ENCODE results near the gene MSRB3.
"Not testable (repeated sequence)": the region's sequence is repeated elsewhere in the genome, so short reads cannot be mapped to it uniquely, and the experiment has no call there.

The MSRB3 gene

DNA sequence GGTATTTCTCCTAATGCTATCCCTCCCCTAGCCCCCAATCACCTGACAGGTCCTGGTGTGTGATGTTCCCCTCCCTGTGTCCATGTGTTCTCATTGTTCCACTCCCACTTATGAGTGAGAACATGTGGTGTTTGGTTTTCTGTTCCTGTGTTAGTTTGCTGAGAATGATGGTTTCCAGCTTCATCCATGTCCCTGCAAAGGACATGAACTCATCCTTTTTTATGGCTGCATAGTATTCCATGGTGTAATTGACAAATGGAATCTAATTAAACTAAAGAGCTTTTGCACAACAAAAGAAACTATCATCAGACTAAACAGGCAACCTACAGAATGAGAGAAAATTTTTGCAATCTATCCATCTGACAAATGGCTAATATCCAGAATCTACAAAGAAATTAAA, 178.9 kb downstream of the MSRB3 start:
- not testable (repeated sequence) for DNase-seq, ATAC-seq

DNA sequence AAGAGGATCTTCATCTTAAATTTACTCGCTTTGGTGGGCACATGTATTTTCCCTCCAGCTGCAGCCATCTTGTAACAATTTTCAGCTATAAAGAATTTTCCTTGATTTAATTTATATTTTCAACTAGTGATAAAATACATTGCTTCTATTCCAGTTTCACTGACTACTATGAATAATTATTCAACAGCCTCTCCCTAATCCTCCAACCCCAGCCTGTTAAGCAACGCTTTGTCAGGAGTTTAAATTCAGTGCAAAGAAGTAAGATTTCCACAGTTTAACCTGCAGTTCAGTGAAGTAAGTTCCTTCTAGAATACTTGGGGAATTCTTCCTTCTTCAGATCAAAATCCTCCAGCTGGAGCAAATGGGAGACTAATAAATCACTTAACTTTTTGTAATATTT, 180.2 kb downstream of the MSRB3 start:
- no peak for ATAC-seq
- DNase-seq = no peak

GRCh38 chr12:65459545-65459944, 181.1 kb downstream of the MSRB3 start:
- ATAC-seq (no peak), DNase-seq (no peak)

- no peak for ATAC-seq
- no peak for DNase-seq
Measured at GRCh38 chr12:65460063-65460462, 181.6 kb downstream of the MSRB3 start.

DNA sequence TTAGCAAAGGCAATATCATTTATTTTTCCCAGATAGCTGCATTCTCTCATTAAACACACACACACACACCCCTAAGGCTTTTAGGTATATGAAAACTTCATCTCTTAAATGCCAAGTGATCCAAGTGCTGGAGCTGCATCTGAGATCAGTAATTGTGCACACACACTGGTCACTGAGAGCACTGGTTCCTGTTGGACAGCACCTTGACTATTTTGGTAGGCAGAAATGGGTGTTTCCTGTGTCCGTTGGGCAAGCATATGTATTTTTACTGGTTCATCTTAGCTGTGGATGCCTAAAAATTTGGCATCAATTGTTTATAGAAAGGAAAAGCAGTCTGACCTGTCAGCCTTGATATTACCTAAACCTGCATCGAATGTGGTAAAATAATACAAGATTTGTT, 182.5 kb downstream of the MSRB3 start:
- no peak for ATAC-seq

DNA sequence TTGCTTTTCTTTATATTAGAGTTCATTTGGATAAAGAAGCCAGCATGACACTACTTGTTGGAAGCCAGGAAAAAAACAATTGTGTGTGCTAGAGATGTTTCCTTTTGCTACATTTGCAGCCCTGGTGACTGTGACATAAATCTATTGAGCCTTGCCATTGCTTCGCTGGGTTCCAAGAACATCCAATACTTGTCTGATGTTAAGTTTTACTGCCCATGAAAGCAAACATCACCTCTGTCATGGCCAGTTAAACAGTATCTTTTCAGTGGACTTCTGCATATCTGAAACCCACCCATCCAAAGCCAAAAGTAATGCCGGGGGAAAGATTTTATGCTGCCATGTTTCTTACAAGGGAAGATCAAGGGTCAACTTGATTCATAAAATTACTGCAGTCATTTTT, 184.0 kb downstream of the MSRB3 start:
- DNase-seq (no peak), ATAC-seq (no peak)

More for the DNA sequence above, 182.5 kb downstream of the MSRB3 start:
- no peak for DNase-seq

DNA sequence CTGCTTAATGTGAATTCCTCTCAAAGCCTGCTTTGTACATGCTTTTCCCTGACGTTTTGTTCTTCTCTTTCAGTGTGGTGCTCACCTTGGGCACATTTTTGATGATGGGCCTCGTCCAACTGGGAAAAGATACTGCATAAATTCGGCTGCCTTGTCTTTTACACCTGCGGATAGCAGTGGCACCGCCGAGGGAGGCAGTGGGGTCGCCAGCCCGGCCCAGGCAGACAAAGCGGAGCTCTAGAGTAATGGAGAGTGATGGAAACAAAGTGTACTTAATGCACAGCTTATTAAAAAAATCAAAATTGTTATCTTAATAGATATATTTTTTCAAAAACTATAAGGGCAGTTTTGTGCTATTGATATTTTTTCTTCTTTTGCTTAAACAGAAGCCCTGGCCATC, 184.6 kb downstream of the MSRB3 start:
- ATAC-seq (no peak), DNase-seq (no peak)

- ATAC-seq = no peak
- no peak for DNase-seq
Measured at GRCh38 chr12:65463611-65464010, 185.1 kb downstream of the MSRB3 start.

DNA sequence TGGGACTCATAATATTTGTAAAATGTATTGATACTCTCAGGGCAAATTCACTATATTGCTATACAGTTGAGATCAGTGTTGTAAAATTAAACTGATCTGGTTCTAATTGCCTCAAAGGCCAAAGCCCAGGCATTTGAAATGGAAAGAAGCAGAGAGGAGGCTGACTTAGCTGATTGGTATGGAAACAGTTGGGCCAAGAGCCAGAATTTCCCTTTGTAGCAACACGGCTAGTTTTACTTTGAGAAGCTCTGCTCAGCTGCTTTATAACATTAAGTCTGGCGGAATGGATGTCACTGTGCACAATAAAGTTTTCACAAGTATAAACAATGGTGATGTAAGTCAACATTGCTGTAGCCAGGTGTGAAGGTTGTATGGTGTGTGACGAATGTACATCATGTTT, 186.4 kb downstream of the MSRB3 start:
- DNase-seq = no peak

DNA sequence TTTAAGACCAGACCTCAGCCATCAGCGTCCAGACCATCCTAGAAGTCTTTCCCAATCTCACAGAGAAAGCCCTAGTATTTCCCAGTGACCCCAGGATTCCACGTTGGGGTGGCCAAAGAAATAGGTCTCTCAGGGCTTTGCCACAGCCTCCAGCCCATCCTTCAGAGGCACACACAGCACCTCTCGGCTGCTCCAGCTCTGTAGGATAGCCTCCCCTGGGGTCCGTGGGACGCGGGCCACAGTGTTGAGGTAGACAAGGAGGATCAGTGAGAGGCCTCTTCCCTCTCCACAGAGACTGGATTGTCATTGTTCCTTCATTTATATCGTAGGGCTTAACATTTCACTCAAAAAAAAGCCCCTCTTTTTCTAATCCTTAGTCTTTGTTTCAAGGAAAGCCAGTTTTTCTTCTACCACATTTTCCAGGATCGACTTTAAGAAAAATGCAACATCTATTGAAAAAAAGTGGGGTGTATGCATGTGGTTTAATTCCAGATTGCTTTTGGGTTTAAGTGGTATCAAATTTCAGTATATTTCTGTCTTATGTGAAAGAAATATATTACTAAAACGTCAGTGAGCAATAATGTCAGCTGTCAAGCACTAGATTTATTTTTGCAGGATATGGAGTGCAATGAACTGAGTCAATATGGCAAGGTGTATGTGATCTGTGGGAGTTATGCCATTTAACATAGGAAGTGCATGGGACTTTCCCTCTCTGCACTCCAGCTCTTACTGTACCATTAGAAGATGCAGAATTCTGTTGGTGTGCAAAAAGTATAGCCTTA, 187.5 kb downstream of the MSRB3 start:
- no peak for ATAC-seq

More for the DNA sequence above, 186.4 kb downstream of the MSRB3 start:
- no peak for ATAC-seq

GRCh38 chr12:65466911-65467310, 188.4 kb downstream of the MSRB3 start:
- ATAC-seq (no peak), DNase-seq (no peak)

More for the DNA sequence above, 187.5 kb downstream of the MSRB3 start:
- DNase-seq = no peak

- no peak for ATAC-seq
- no peak for DNase-seq
Measured at GRCh38 chr12:65470256-65470655, 191.8 kb downstream of the MSRB3 start.

DNA sequence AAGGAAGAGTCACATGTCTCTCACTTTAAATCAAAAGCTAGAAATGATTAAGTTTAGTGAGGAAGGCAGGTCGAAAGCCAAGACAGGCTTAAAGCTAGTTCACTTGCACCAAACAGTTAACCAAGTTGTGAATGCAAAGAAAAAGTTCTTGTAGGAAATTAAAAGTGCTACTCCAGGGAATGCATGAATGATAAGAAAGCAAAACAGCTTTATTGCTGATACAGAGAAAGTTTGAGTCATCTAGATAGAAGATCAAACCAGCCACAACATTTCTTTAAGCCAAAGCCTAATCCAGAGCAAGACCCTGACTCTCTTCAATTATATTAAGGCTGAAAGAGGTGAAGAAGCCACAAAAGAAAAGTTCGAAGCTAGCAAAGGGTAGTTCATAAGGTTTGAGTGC, 193.6 kb downstream of the MSRB3 start:
- ATAC-seq = no peak
- no peak for DNase-seq

DNA sequence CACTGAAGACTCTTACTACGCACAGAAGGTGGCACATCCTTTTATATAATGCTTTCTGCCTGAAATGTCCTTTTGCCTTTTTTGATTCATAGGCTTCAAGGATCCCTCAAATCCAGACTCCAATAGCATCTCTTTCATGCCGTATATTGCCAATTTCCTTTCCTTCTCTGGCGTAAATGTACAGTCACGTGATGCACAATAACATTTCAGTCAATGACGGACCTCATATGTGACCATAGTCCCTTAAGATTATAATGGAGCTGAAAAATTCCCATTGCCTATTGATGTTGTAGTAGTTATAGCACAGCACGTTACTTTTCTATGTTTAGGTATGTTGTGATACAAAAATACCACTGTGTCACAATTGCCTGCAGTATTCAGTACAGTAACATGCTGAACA, 196.3 kb downstream of the MSRB3 start:
- ATAC-seq = no peak

DNA sequence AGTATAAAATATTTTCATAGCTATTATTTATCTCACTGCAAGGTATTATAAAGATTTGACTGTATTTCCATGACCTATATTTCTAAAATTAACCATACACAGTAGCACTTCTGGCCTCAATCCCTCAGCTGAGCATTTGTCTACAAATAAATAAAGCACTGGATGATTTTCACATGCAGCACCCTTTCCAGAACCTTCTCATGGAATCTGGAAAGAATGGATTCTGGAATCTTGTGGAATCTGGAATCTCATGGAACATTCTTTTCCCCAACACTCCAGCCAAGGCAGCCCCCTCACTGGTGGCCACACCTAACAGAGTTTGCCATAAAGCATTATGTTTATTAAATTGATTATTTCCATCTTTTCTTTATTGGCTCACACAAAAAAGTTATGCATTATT, 199.2 kb downstream of the MSRB3 start:
- ATAC-seq = no peak
- no peak for DNase-seq

More for the DNA sequence above, 196.3 kb downstream of the MSRB3 start:
- no peak for DNase-seq

DNA sequence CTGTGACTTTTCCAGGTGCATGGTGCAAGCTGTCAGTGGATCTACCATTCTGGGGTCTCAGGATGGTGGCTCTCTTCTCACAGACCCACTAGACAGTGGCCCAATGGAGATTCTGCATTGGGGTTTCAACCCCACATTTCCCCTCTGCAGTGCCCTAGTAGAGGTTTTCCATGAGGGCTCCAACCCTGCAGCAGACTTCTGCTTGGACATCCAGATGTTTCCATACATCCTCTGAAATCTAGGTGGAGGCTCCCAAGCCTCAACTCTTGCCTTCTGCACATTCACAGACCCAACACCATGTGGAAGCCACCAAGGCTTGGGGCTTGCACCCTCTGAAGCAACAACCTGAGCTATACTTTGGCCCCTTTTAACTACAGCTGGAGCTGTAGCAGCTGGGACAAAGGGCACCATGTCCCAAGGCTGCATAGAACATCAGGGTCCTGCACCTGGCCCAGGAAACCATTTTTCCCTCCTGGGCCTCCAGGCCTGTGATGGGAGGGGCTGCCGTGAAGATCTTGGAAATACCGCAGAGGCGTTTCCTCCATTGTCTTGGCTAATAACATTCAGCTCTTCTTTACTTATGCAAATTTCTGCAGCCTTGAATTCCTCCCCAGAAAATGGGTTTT, 205.5 kb downstream of the MSRB3 start:
- not testable (repeated sequence) for DNase-seq, ATAC-seq

GRCh38 chr12:65488197-65488596, 209.7 kb downstream of the MSRB3 start:
- DNase-seq = no peak
- no peak for ATAC-seq

DNA sequence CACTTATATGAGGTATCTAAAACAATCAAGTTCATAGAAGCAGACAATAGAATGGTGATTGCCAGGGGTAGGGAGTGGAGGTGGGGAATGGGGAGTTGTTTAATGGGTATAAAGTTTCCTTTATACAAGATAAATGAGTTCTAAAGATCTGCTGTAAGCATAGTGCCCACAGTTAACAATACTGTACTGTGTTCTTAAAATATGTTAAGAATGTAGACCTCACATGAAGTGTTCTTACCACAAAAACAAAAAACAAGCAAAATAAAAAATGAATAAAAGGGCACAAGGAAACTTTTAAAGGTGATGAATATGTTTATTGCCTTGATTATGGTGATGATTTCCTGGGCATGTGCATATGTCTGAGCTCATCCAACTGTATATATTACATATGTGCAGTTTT, 211.8 kb downstream of the MSRB3 start:
- no peak for DNase-seq

GRCh38 chr12:65492998-65493912, 214.8 kb downstream of the MSRB3 start:
- ATAC-seq (no peak), DNase-seq (no peak)

More for the DNA sequence above, 211.8 kb downstream of the MSRB3 start:
- ATAC-seq = no peak

GRCh38 chr12:65493913-65494245, 215.4 kb downstream of the MSRB3 start:
- DNase-seq (no peak), ATAC-seq (no peak)

- DNase-seq (no peak), ATAC-seq (no peak)
Measured at GRCh38 chr12:65494537-65494936, 216.1 kb downstream of the MSRB3 start.

- DNase-seq (no peak), ATAC-seq (no peak)
Measured at GRCh38 chr12:65495233-65495632, 216.8 kb downstream of the MSRB3 start.

GRCh38 chr12:65496617-65497016, 218.1 kb downstream of the MSRB3 start:
- no peak for DNase-seq
- no peak for ATAC-seq

All from stimulated activated naive CD8-positive, alpha-beta T cell treated with anti-CD3 and anti-CD28 coated beads, Interleukin-15, Interleukin-2, amounts not matched to agents 100 U/mL and 50 U/mL, for 24 hours (primary cell).